ENCODE measurements around the gene RGS18. TPM values are rescaled to one million over a fixed set of nuclear protein-coding genes. Genes with fewer than 3 reads are reported as not detected.
"Not testable (repeated sequence)": the region's sequence is repeated elsewhere in the genome, so short reads cannot be mapped to it uniquely, and the experiment has no call there.

The RGS18 gene
- total and polyA plus RNA-seq, 2 of the 8 experiments (the other 6 are each of a cell fraction or from before 2014, with no cell fraction given) = not detected

- H4K20me1 ChIP-seq (replicated peaks in 1 of 2; ENCODE audit: control insufficient read depth in 1 of 2, insufficient read depth in 2 of 2, low read length in 2 of 2); H2BK5ac ChIP-seq (ENCODE audit: low read depth, low read length); H4K5ac ChIP-seq (ENCODE audit: insufficient read length, low read depth, low read length); H2BK15ac ChIP-seq (ENCODE audit: low read length); H3K4me2 ChIP-seq (ENCODE audit: insufficient read depth in 1 of 2, low read depth in 2 of 2, low read length in 2 of 2); H3K9me3 ChIP-seq (ENCODE audit: insufficient read depth in 2 of 2, low read depth in 1 of 2, low read length in 1 of 2); H4K8ac ChIP-seq (ENCODE audit: extremely low read depth, insufficient read depth, low read length); H3K79me1 ChIP-seq (ENCODE audit: low read depth, low read length); H3K4me1 ChIP-seq (replicated peaks in 1 of 4; ENCODE audit: control insufficient read depth in 3 of 4, insufficient read depth in 4 of 4, low read length in 3 of 4); H4K91ac ChIP-seq (replicated peaks; ENCODE audit: insufficient read length, low read length); H3K4ac ChIP-seq (replicated peaks; ENCODE audit: insufficient read length, low read depth, low read length); H3K9ac ChIP-seq (replicated peaks in 1 of 4; ENCODE audit: extremely low read depth in 1 of 4, low read depth in 3 of 4, low read length in 3 of 4); H3K14ac ChIP-seq (ENCODE audit: insufficient read length); H2AK5ac ChIP-seq (ENCODE audit: low read depth, low read length); H2BK20ac ChIP-seq (ENCODE audit: low read length); H3K27me3 ChIP-seq (replicated peaks in 1 of 4; ENCODE audit: control insufficient read depth in 3 of 4, extremely low read depth in 1 of 4, insufficient read depth in 3 of 4, low read length in 3 of 4); FAIRE-seq; DNase-seq (ENCODE audit: low read depth in 1 of 2, low spot score in 2 of 2); CTCF ChIA-PET (ENCODE audit: partially characterized antibody); H2BK12ac ChIP-seq (ENCODE audit: low read depth, low read length); H2AFZ ChIP-seq (ENCODE audit: low read length); H3K18ac ChIP-seq (ENCODE audit: extremely low read depth, low read length); H3K56ac ChIP-seq (replicated peaks; ENCODE audit: insufficient read length, low read depth, low read length); H3K79me2 ChIP-seq (ENCODE audit: control insufficient read depth in 1 of 2, insufficient read depth in 2 of 2, low read length in 2 of 2); H2BK120ac ChIP-seq (replicated peaks; ENCODE audit: low read depth, low read length); H3K4me3 ChIP-seq (ENCODE audit: extremely low read depth in 1 of 4, insufficient read depth in 2 of 4, low read depth in 3 of 4, low read length in 4 of 4); H3K36me3 ChIP-seq (ENCODE audit: control insufficient read depth in 2 of 4, insufficient read depth in 4 of 4, low read length in 3 of 4); POLR2A ChIA-PET (ENCODE audit: partially characterized antibody); H3K23me2 ChIP-seq (ENCODE audit: low read depth, low read length); H3K27ac ChIP-seq (ENCODE audit: low read depth, low read length); H3K23ac ChIP-seq (ENCODE audit: insufficient read length): not testable (repeated sequence)
- WGBS, 2 experiments (ENCODE audit: extremely low coverage in 1 of 2, insufficient coverage in 1 of 2, insufficient read length in 1 of 2, insufficient replicate concordance in 2 of 2, low coverage in 1 of 2, low lambda C conversion rate in 2 of 2, missing lambda C conversion rate in 1 of 2) = 92% methylated on average over 5 of the region's 5 CpGs; no CpG with 5 or more reads in 1 of the 2 experiments
These were observed 27.4 kb upstream of the RGS18 start for GRCh38 chr1:192130865-192131264.
